Lung (tissue), 12 donors: ENCODE measurements around the gene TIGD2. TPM values are rescaled to one million over a fixed set of nuclear protein-coding genes. Genes with fewer than 3 reads are reported as not detected.

ENCODE experiments used
- ATAC-seq: fragments of 200-7000 bp; cut with Tn5 transposase; one replicate; pipeline ENCODE4 v1.9.1; 2020; ENCODE audit warnings: moderate number of reproducible peaks; ENCODE audit not compliant: insufficient read depth, low FRiP score
- DNase-seq, 3 donors: peaks; one replicate each; pipeline ENCODE4 v3.0.0-alpha.2; 2013 to 2017
- H3K27ac ChIP-seq, 2 donors: one replicate each; pipeline ENCODE4 v1.5.1; 2013; ENCODE audit warnings: mild to moderate bottlenecking in 2 of 2, moderate library complexity in 2 of 2, control low read depth in 1 of 2, inconsistent platforms in 1 of 2, low read depth in 1 of 2, low read length in 1 of 2
- H3K27me3 ChIP-seq, 3 donors: one replicate each; pipeline ENCODE4 v1.5.1; 2013; ENCODE audit warnings: low read length in 2 of 3; ENCODE audit not compliant: control insufficient read depth in 3 of 3, insufficient read depth in 3 of 3
- H3K36me3 ChIP-seq, 4 donors: one replicate each; pipeline ENCODE4 v1.5.1; 2013; ENCODE audit warnings: low read length in 4 of 4, mild to moderate bottlenecking in 1 of 4, moderate library complexity in 1 of 4; ENCODE audit not compliant: control insufficient read depth in 4 of 4, insufficient read depth in 4 of 4
- H3K4me1 ChIP-seq, 5 donors: one replicate each; pipeline ENCODE4 v1.5.1; 2013; ENCODE audit warnings: low read length in 5 of 5, mild to moderate bottlenecking in 2 of 5, moderate library complexity in 1 of 5; ENCODE audit not compliant: control insufficient read depth in 5 of 5, insufficient read depth in 5 of 5
- H3K4me3 ChIP-seq: one replicate; pipeline ENCODE4 v1.5.1; 2013; ENCODE audit warnings: mild to moderate bottlenecking, control low read depth, moderate library complexity
- H3K9ac ChIP-seq, 2 donors: one replicate each; pipeline ENCODE4 v1.5.1; 2013; ENCODE audit warnings: low read length in 2 of 2, control low read depth in 1 of 2; ENCODE audit not compliant: insufficient read depth in 1 of 2
- H3K9me3 ChIP-seq, 4 donors: one replicate each; pipeline ENCODE4 v1.5.1; 2013; ENCODE audit warnings: low read length in 3 of 4, mild to moderate bottlenecking in 1 of 4, moderate library complexity in 1 of 4; ENCODE audit not compliant: control insufficient read depth in 4 of 4, insufficient read depth in 3 of 4
- WGBS, 2 donors: extraction: QIAGEN DNeasy Blood & Tissue Kit; methylation state at CpG; one replicate each; pipeline ENCODE4 v1.1.7; 2013; 5-methylcytosine and 5-hydroxymethylcytosine counted together
- polyA plus RNA-seq, 2 donors: library from polyadenylated mRNA; stranded (reverse); fragments of 200-250 nt; gene quantifications; one replicate each; pipeline ENCODE4 v1.2.1, GENCODE V29; 2013
- total RNA-seq, 2 donors: library from RNA; depleted of rRNA in 1 of 2; stranded (reverse); fragments of >200 nt in 1 of 2; gene quantifications; one replicate each; pipeline ENCODE4 v1.2.1, GENCODE V29; 2014 to 2021
- TF ChIP-seq, protein P1 (sequence below): IDR thresholded peaks from 2 replicates; pipeline ENCODE4 v1.5.1; 2012; ENCODE audit warnings: mild to moderate bottlenecking; ENCODE audit errors: control extremely low read depth, extremely low read depth
- donor health status: control.
- donor health status: control.
- donor health status: Bipolar disorder and iron deficiency.
- donor health status: healthy.
- donor health status: DM: yes; HTN: yes; CAD: no.

The TIGD2 gene
- total and polyA plus RNA-seq, 4 donors = 2.5 to 8.3 (median 4.4) TPM

DNA sequence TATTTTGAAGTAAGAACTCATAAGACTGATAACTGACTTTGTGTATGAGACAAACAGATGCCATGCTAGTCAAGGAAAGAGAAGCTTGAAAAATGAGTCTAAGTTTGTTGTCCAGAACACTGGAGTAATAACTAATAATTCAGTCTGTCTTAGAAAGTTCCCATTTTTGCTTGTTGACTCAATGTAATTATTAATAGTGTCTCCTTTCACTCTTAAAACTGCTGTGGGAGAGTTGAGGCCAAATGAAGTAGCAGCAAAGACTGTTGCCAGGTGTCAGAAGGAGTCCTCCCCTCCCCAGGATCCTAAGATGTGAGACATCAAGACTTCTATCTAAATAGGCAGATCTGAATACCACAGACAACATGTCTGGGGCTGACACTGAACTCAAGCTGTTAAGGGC lies 33.6 kb upstream of the TIGD2 start:
- no peak for ATAC-seq
- H3K36me3 ChIP-seq = no peaks in the 10 kb centered on the region
- no peak for DNase-seq
- TF ChIP-seq, protein P1, sequence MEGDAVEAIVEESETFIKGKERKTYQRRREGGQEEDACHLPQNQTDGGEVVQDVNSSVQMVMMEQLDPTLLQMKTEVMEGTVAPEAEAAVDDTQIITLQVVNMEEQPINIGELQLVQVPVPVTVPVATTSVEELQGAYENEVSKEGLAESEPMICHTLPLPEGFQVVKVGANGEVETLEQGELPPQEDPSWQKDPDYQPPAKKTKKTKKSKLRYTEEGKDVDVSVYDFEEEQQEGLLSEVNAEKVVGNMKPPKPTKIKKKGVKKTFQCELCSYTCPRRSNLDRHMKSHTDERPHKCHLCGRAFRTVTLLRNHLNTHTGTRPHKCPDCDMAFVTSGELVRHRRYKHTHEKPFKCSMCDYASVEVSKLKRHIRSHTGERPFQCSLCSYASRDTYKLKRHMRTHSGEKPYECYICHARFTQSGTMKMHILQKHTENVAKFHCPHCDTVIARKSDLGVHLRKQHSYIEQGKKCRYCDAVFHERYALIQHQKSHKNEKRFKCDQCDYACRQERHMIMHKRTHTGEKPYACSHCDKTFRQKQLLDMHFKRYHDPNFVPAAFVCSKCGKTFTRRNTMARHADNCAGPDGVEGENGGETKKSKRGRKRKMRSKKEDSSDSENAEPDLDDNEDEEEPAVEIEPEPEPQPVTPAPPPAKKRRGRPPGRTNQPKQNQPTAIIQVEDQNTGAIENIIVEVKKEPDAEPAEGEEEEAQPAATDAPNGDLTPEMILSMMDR = no peak
- no peak overlapping the region for H3K4me3 ChIP-seq
- H3K9me3 ChIP-seq = peaks cover 0 to 7% (median 4%) of the 10 kb centered on the region in 4 donors
- no peak overlapping the region for H3K27ac ChIP-seq
- no peaks in the 10 kb centered on the region for H3K4me1 ChIP-seq
- no peak overlapping the region for H3K9ac ChIP-seq
- no peaks in the 10 kb centered on the region for H3K27me3 ChIP-seq

DNA sequence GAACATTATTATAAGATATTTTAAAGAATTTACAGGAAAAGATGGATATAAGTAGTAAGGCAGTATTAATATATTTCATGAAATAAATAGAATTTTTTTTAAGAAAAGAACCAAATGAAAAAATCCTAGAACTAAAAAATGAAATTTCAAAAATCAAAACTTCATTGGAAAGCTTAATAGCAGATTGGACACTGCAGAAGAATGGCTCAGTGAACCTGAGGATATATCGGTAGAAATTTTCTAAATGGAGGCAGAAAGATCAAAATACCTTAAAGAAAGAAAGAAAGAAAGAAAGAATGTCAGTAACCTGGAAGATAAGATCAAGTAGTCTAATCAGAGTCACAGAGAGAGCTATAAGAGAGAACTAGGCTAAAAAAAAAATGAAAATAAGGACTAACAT lies 33.0 kb upstream of the TIGD2 start:
- DNase-seq (no peak), ATAC-seq (no peak)
- H3K4me3 ChIP-seq = no peak overlapping the region
- H3K27ac ChIP-seq = no peak overlapping the region
- 97 to 99% methylated on average over 1 of the region's 1 CpG for WGBS, 2 donors
- no peaks in the 10 kb centered on the region for H3K4me1 ChIP-seq
- TF ChIP-seq, protein P1 = no peak
- H3K27me3 ChIP-seq = no peaks in the 10 kb centered on the region
- H3K36me3 ChIP-seq = no peaks in the 10 kb centered on the region
- peaks cover 0 to 7% (median 4%) of the 10 kb centered on the region in 4 donors for H3K9me3 ChIP-seq
- no peak overlapping the region for H3K9ac ChIP-seq

DNA sequence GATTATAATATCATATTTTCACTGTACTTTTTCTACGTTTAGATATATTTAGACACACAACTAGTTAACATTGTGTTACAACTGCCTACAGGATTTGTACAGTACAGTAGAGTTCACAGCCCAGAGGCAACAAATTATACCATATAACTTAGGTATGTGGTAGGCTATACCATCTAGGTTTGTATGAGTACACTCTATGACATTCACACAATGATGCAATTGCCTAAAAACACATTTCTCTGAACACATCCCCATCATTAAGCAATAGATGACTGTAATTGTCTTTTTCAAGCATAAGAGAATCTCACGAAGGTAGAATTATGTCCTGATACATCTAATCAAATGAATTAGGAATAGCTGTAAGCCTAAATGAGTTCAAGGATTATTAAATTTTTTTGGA lies 12.3 kb upstream of the TIGD2 start:
- no peaks in the 10 kb centered on the region for H3K27me3 ChIP-seq
- H3K9me3 ChIP-seq = no peaks in the 10 kb centered on the region
- H3K27ac ChIP-seq = no peak overlapping the region
- H3K4me1 ChIP-seq = no peaks in the 10 kb centered on the region
- H3K4me3 ChIP-seq = no peak overlapping the region
- no peak overlapping the region for H3K9ac ChIP-seq
- ATAC-seq = no peak
- no peak for DNase-seq
- TF ChIP-seq, protein P1 = no peak
- 85 to 90% methylated on average over 2 of the region's 2 CpGs for WGBS, 2 donors
- H3K36me3 ChIP-seq = no peaks in the 10 kb centered on the region

DNA sequence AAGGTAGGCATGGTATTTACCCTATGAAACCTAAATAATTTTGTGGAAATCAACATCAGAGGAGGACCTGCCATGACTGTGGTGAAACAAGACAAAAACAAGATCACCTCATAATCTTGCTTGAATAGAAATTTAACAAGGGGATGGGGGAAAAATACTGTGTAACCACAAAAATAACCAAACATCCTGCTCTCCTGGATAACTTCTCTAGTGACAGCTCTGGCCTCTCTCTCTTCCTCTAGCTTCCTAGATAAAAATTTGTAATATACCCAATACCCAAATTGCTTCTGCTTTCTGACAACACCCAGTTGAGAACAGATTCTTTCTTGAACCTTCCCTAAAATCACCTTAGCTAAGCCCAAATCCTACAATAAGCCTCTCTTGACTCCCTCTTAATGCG lies 11.9 kb upstream of the TIGD2 start:
- TF ChIP-seq, protein P1 = no peak
- Histone ChIP-seq H3K27me3 (no peaks in the 10 kb centered on the region), H3K9ac (no peak overlapping the region), H3K27ac (no peak overlapping the region), H3K9me3 (no peaks in the 10 kb centered on the region), H3K4me1 (no peaks in the 10 kb centered on the region), H3K36me3 (no peaks in the 10 kb centered on the region), H3K4me3 (no peak overlapping the region)
- DNase-seq (no peak), ATAC-seq (no peak)
- WGBS, 2 donors = 96 to 97% methylated on average over 1 of the region's 1 CpG
